GM18498 (cell line): ENCODE measurements around the gene ACAD11.

ENCODE experiments used
- ATAC-seq: cut with Tn5 transposase; IDR thresholded peaks from one replicate; pipeline ENCODE4 v1.9.1; 2021; ENCODE audit warnings: mild to moderate bottlenecking, moderate library complexity; ENCODE audit not compliant: unreplicated experiment

ACAD11 gene

GRCh38 chr3:132555306-132556035 lies 104.1 kb downstream of the ACAD11 start:
- no peak for ATAC-seq

- no peak for ATAC-seq
Measured at GRCh38 chr3:132554437-132554836, 105.2 kb downstream of the ACAD11 start.

GRCh38 chr3:132553826-132554225 lies 105.8 kb downstream of the ACAD11 start:
- ATAC-seq: no peak

- peak; percentile 9 for ATAC-seq
Measured at GRCh38 chr3:132550579-132551305, 108.9 kb downstream of the ACAD11 start.

- ATAC-seq: peak; percentile 84
Measured at GRCh38 chr3:132549890-132550578, 109.6 kb downstream of the ACAD11 start.

- ATAC-seq: no peak
Measured at GRCh38 chr3:132549169-132549568, 110.4 kb downstream of the ACAD11 start.

GRCh38 chr3:132545471-132545870 lies 114.1 kb downstream of the ACAD11 start:
- ATAC-seq: no peak

GRCh38 chr3:132544130-132544529 lies 115.5 kb downstream of the ACAD11 start:
- ATAC-seq: no peak

GRCh38 chr3:132543011-132543739 lies 116.4 kb downstream of the ACAD11 start:
- no peak for ATAC-seq

- ATAC-seq: no peak
Measured at GRCh38 chr3:132542577-132542976, 117.0 kb downstream of the ACAD11 start.

GRCh38 chr3:132539681-132540080 lies 119.9 kb downstream of the ACAD11 start:
- ATAC-seq: no peak

GRCh38 chr3:132538072-132538471 lies 121.5 kb downstream of the ACAD11 start:
- no peak for ATAC-seq

GRCh38 chr3:132537297-132537696 lies 122.3 kb downstream of the ACAD11 start:
- no peak for ATAC-seq

GRCh38 chr3:132536442-132537153 lies 123.0 kb downstream of the ACAD11 start:
- no peak for ATAC-seq

- no peak for ATAC-seq
Measured at GRCh38 chr3:132535575-132536441, 123.8 kb downstream of the ACAD11 start.

- no peak for ATAC-seq
Measured at GRCh38 chr3:132530624-132531023, 129.0 kb downstream of the ACAD11 start.

GRCh38 chr3:132522353-132522752 lies 137.3 kb downstream of the ACAD11 start:
- ATAC-seq: peak; percentile 91

- no peak for ATAC-seq
Measured at GRCh38 chr3:132521901-132522300, 137.7 kb downstream of the ACAD11 start.

- no peak for ATAC-seq
Measured at GRCh38 chr3:132519914-132520313, 139.7 kb downstream of the ACAD11 start.

GRCh38 chr3:132517311-132517710 lies 142.3 kb downstream of the ACAD11 start:
- no peak for ATAC-seq
